Muscle layer of duodenum (tissue), 2 donors: ENCODE data around the gene PCLAF.

Experiments used
- H3K27ac ChIP-seq: one replicate; pipeline ENCODE4 v1.7.0; 2013; ENCODE audit warnings: mild to moderate bottlenecking, low read length
- H3K27me3 ChIP-seq: one replicate; pipeline ENCODE4 v1.7.0; 2013; ENCODE audit warnings: low read depth, mild to moderate bottlenecking, control low read depth, low read length
- H3K36me3 ChIP-seq, 2 donors: one replicate each; pipeline ENCODE4 v1.7.0; 2013; ENCODE audit warnings: low read length in 2 of 2, control low read depth in 1 of 2, mild to moderate bottlenecking in 1 of 2; ENCODE audit not compliant: insufficient read depth in 2 of 2, control insufficient read depth in 1 of 2
- H3K4me1 ChIP-seq, 2 donors: one replicate each; pipeline ENCODE4 v1.7.0; 2013; ENCODE audit warnings: low read length in 2 of 2, mild to moderate bottlenecking in 2 of 2, control low read depth in 1 of 2, moderate library complexity in 1 of 2; ENCODE audit not compliant: insufficient read depth in 2 of 2, control insufficient read depth in 1 of 2
- H3K4me3 ChIP-seq, 2 donors: one replicate each; pipeline ENCODE4 v1.7.0; 2013; ENCODE audit warnings: low read length in 2 of 2, low read depth in 1 of 2, mild to moderate bottlenecking in 1 of 2
- H3K9me3 ChIP-seq, 2 donors: one replicate each; pipeline ENCODE4 v1.7.0; 2013; ENCODE audit warnings: low read length in 2 of 2, control low read depth in 1 of 2, mild to moderate bottlenecking in 1 of 2; ENCODE audit not compliant: control insufficient read depth in 1 of 2
- donor health status: healthy.

The PCLAF gene, protein sequence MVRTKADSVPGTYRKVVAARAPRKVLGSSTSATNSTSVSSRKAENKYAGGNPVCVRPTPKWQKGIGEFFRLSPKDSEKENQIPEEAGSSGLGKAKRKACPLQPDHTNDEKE

DNA sequence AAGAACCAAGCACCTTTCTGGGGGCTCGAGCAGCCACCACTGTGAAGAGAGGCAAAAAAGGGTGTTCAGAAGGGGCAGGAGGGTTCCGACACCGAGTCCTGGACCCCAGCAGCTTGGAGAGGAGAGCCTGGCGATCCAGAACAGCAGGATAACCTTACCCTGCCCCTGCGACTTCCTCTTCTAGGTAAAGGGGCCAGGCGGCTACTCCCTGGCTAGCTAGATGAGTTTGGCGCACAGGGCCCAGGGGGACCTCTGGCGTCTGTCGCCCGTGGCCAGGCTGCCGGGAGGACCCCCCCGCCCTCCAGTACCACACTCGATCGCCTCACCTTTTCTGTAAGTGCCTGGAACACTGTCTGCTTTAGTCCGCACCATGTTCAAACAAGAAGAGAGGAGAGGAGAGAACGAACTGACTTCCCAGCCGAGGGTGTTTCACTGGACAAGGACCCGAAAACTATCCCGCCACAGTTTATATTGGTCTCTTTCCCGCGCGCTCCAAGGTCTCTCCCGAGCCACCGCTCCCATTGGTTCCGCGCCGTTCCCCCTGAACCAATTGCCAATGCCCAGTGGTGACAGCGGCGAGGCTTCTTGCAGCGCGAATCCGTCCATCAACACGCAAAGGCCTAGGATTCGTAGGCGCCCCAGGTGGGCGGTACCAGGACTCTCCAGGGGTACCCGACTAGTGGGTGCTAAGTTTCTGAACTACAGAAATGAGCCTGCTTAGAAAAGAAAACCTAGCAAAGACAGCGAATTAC, at the start of gene PCLAF:
PCLAF (minus strand) TSS at position 442 of the 752 bp plus-strand sequence; CDS start at position 372, 70 bp downstream.
- H3K4me1 ChIP-seq: peaks cover 3 to 7% of the 10 kb centered on the region in 2 donors
- peak within 1 kb of the TSS; percentile 87 to 88 for H3K4me3 ChIP-seq
- no peak within 1 kb of the TSS for H3K27ac ChIP-seq
- H3K9me3 ChIP-seq: no peaks in the 10 kb centered on the region
- H3K36me3 ChIP-seq: no peaks in the 10 kb centered on the region
- H3K27me3 ChIP-seq: no peaks in the 10 kb centered on the region

DNA sequence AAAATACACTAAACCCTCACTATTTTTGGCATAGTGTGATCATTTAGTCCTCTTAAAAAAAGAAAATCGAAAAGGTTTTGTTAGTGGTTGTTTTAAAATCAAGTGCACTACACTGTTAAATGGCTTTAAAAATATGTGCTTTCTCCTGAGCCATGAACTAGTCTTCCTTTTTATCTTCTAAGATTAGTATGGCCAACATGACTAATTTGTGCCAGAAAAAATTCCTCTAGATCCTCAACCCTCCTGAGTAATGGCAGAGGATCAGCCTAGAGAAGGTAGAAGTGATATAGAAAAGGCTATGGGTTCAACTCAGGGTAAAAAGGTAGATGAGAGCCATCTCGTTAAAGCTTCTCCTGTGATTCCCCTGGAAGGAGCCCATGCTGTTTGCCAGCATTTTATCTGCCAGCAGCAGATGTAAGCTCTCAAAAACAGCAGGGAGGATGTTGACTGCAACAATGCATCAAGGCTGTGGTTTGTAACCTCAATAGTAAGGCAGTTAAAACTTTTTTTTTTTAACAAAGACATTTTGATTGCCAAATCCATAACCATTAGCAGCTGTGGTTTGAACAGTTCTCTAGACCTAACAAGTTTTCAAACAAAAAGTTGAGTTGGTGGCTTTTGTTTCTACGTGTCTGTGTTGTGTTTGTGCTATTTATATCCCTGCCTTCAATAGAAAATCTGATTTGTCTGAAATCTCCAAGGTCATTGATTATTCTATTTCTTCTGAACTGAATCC, 48.9 kb upstream of the PCLAF start:
- Histone ChIP-seq H3K36me3 (peaks cover 12 to 16% of the 10 kb centered on the region in 2 donors), H3K4me1 (peaks cover 0 to 3% of the 10 kb centered on the region in 2 donors), H3K4me3 (no peak overlapping the region), H3K9me3 (no peaks in the 10 kb centered on the region), H3K27ac (peak overlapping the region; percentile 8), H3K27me3 (no peaks in the 10 kb centered on the region)

- no peaks in the 10 kb centered on the region for H3K9me3 ChIP-seq
- no peak overlapping the region for H3K4me3 ChIP-seq
- peaks cover 15 to 22% of the 10 kb centered on the region in 2 donors for H3K36me3 ChIP-seq
- no peaks in the 10 kb centered on the region for H3K27me3 ChIP-seq
- no peak overlapping the region for H3K27ac ChIP-seq
- peaks cover 0 to 3% of the 10 kb centered on the region in 2 donors for H3K4me1 ChIP-seq
Measured at GRCh38 chr15:64429448-64429847, 48.2 kb upstream of the PCLAF start.

DNA sequence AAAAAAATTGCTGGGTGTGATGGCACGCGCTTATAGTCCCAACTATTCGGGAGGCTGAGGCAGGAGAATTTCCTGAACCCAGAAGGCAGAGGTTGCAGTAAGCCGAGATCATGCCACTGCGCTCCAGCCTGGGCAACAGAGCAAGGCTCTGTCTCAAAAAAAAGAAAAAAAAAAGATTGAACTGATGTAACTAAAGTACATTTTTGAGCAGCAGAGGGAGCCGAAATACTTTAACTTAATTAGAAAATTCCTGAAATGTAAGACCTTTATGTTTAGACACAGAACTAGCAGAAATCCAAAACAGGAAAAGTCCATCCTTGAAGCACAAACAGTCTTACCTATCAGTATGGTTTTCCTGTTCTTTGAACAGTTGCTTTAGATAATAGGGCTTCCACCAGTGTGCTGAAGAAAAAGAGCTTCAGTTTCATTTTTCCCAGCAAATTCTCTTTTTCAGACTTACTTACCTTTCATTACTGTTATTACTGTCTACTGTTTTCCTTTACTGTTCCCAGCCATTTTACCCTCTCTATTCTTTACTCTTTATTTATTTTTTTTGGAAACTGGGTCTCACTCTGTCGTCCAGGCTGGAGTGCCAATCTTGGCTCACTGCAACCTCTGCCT, 45.7 kb upstream of the PCLAF start:
- Histone ChIP-seq H3K27ac (no peak overlapping the region), H3K36me3 (peaks cover 20 to 36% of the 10 kb centered on the region in 2 donors)

DNA sequence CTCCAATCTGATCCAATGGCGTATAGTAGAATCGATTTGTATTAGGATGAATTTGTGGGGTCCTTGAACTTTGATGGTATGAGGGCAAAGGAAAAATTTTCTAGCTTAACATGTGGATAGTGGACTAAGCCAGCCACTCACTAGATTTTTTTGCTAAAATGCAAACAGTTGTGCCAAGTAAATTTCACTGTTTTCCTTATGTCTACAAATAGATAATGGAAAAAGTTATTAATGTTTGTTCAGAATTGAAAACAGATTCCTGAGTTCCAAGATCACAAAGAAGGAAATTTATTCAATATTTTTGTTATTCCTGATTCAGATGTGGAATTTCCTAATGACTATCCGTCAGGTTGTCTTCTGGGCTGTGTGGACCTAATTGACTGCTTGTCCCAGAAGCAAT, 44.0 kb upstream of the PCLAF start:
- H3K36me3 ChIP-seq: peaks cover 20 to 49% of the 10 kb centered on the region in 2 donors
- H3K4me3 ChIP-seq: no peak overlapping the region
- no peaks in the 10 kb centered on the region for H3K27me3 ChIP-seq
- H3K27ac ChIP-seq: no peak overlapping the region
- peaks cover 0 to 2% of the 10 kb centered on the region in 2 donors for H3K4me1 ChIP-seq
- H3K9me3 ChIP-seq: no peaks in the 10 kb centered on the region

More for the DNA sequence above, 45.7 kb upstream of the PCLAF start:
- H3K27me3 ChIP-seq: no peaks in the 10 kb centered on the region
- H3K4me1 ChIP-seq: peaks cover 0 to 3% of the 10 kb centered on the region in 2 donors
- H3K4me3 ChIP-seq: no peak overlapping the region
- H3K9me3 ChIP-seq: no peaks in the 10 kb centered on the region

- no peak overlapping the region for H3K4me3 ChIP-seq
- H3K27me3 ChIP-seq: no peaks in the 10 kb centered on the region
- H3K4me1 ChIP-seq: no peaks in the 10 kb centered on the region
- H3K9me3 ChIP-seq: no peaks in the 10 kb centered on the region
- peaks cover 22 to 56% of the 10 kb centered on the region in 2 donors for H3K36me3 ChIP-seq
- H3K27ac ChIP-seq: no peak overlapping the region
Measured at GRCh38 chr15:64423970-64424369, 42.7 kb upstream of the PCLAF start.

DNA sequence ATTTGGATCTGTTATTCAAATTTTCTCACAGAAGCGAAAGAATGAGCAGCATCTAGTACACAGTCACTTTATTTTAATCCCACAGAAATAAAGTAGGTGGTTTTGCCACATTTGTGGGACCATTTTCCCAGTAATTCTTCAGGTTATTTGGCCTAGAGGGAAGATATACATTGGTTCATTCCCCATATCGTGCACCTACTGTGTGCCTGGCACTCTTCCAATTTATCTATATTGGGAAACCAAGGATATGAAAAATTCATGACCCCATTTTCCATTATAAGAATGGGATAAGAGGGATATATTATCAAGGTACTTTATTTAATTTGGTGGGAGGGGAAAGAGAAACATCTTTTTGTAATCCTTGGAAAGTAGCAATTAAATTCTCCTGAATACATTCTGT, 41.5 kb upstream of the PCLAF start:
- Histone ChIP-seq H3K27me3 (no peaks in the 10 kb centered on the region), H3K4me3 (no peak overlapping the region), H3K27ac (no peak overlapping the region), H3K36me3 (peaks cover 29 to 63% of the 10 kb centered on the region in 2 donors), H3K4me1 (no peaks in the 10 kb centered on the region), H3K9me3 (no peaks in the 10 kb centered on the region)

DNA sequence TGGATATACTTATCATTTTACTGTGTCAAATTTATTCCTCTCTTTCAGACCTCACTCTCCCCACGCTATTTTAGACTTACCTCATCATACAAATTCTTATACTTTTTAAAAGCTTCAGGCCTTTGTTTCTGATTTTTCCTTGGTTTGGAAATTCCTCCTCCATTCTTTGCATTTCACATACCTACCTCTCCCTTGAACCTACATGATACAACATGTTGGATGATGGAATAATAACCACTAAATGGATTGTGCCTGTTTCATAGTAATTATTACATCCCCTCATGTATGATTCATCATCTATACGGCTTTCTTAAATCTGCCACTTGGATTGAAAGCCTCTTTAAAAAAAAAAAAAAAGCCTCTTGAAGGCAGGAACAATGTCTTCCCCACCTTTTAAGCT, 31.0 kb upstream of the PCLAF start:
- Histone ChIP-seq H3K27me3 (no peaks in the 10 kb centered on the region), H3K27ac (no peak overlapping the region), H3K4me3 (no peak overlapping the region), H3K9me3 (no peaks in the 10 kb centered on the region), H3K36me3 (peaks cover 35 to 64% of the 10 kb centered on the region in 2 donors), H3K4me1 (no peaks in the 10 kb centered on the region)

GRCh38 chr15:64400583-64400982, 19.3 kb upstream of the PCLAF start:
- H3K36me3 ChIP-seq: peaks cover 24 to 73% of the 10 kb centered on the region in 2 donors
- H3K9me3 ChIP-seq: no peaks in the 10 kb centered on the region
- H3K4me3 ChIP-seq: no peak overlapping the region
- H3K27ac ChIP-seq: no peak overlapping the region
- no peaks in the 10 kb centered on the region for H3K4me1 ChIP-seq
- H3K27me3 ChIP-seq: no peaks in the 10 kb centered on the region

DNA sequence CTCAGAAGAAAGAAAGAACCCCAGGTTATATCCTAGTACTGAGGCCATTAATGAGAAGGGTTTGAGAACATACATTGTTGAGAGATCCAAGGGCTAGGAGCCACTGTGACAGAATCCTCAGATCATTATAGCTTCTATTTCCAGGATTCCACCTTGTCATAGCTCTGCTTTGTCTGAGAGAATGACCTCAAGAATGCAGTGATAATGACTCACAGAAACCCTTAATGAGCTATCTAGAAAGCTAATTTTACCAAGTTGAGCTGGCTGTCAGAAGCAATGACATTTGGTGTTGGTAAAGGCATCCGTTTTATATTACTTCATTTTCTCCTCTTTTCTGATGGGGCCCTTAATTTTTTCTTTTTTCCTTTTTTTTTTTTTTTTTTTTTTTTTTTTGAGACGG, 17.3 kb upstream of the PCLAF start:
- Histone ChIP-seq H3K4me3 (no peak overlapping the region), H3K9me3 (no peaks in the 10 kb centered on the region), H3K27me3 (no peaks in the 10 kb centered on the region), H3K4me1 (no peaks in the 10 kb centered on the region), H3K27ac (no peak overlapping the region), H3K36me3 (peaks cover 36 to 69% of the 10 kb centered on the region in 2 donors)

DNA sequence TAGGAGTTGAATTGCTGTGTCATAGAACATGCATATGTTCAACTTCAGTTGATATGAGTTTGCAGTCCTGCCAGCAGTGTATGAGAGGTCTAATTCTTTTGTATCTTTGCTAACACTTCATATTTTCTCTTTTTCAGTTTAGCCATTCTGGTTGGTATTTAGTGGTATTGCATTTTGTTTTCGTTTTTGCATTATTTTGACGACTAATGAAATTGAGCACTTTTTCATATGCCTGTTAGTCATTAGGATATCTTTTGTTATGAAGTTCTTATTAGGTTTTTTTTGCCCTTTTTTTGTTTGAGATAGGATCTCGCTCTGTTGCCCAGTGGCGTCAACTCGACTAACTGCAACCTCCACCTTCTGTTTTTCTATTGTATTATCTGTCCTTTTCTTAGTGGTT, 15.5 kb upstream of the PCLAF start:
- no peak overlapping the region for H3K4me3 ChIP-seq
- no peaks in the 10 kb centered on the region for H3K9me3 ChIP-seq
- H3K27me3 ChIP-seq: no peaks in the 10 kb centered on the region
- H3K27ac ChIP-seq: no peak overlapping the region
- H3K4me1 ChIP-seq: no peaks in the 10 kb centered on the region
- H3K36me3 ChIP-seq: peaks cover 37 to 60% of the 10 kb centered on the region in 2 donors
